ENCODE results near the gene MT1B.

The MT1B gene

DNA sequence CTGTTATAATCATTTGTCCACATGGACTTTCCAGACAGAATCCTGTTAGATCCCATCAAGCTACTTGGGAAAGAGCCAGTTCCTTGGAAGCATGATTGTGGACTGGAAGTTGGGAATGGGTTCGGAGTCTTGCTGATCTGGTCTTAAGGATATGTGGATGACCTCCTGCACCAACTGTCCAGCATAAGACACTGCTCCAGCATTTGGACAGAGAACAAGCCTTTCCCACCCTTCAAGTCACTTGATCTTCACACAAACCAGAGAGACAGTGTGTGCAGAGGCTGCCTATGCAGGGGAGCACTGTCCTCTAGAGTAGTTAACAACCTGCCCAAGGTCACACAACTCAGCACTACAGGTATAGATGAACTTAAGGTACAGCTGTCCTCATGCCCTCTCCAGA lies 5.8 kb upstream of the MT1B start:
- TF ChIP-seq, protein P1, sequence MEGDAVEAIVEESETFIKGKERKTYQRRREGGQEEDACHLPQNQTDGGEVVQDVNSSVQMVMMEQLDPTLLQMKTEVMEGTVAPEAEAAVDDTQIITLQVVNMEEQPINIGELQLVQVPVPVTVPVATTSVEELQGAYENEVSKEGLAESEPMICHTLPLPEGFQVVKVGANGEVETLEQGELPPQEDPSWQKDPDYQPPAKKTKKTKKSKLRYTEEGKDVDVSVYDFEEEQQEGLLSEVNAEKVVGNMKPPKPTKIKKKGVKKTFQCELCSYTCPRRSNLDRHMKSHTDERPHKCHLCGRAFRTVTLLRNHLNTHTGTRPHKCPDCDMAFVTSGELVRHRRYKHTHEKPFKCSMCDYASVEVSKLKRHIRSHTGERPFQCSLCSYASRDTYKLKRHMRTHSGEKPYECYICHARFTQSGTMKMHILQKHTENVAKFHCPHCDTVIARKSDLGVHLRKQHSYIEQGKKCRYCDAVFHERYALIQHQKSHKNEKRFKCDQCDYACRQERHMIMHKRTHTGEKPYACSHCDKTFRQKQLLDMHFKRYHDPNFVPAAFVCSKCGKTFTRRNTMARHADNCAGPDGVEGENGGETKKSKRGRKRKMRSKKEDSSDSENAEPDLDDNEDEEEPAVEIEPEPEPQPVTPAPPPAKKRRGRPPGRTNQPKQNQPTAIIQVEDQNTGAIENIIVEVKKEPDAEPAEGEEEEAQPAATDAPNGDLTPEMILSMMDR (IDR thresholded peaks at IDR 0.05), result no peak

GRCh38 chr16:56647641-56648431 lies 3.9 kb upstream of the MT1B start:
- TF ChIP-seq, protein P1 (IDR thresholded peaks at IDR 0.05), result no peak

- TF ChIP-seq, protein P1 (IDR thresholded peaks at IDR 0.05), result no peak
Measured at GRCh38 chr16:56649271-56649670, 2.4 kb upstream of the MT1B start.

DNA sequence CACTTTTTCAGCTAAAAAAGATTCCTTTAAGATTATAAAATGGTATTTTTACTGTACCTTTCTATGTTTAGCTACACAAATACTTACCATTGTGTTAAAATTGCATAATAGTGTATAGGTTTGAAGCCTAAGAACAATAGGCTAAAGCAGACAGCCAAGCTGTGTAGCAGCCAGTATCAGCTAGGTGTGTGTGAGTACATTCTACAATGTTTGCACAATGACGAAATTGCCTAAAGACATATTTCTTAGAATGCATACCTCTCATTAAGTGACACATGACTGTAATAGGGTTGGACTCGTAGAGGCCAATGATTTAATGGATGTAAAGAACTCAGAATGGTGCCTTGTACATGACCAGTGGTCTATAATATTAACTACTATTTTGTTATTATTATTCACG lies 1.9 kb upstream of the MT1B start:
- TF ChIP-seq, protein P1 (IDR thresholded peaks at IDR 0.05), result no peak

- TF ChIP-seq, protein P1 (IDR thresholded peaks at IDR 0.05), result no peak
Measured at GRCh38 chr16:56652600-56652999, 914 bp downstream of the MT1B start.

- TF ChIP-seq, protein P1 (IDR thresholded peaks at IDR 0.05), result no peak
Measured at GRCh38 chr16:56653218-56653617, 1.5 kb downstream of the MT1B start.

- TF ChIP-seq, protein P1 (IDR thresholded peaks at IDR 0.05), result no peak
Measured at GRCh38 chr16:56657555-56658326, 6.1 kb downstream of the MT1B start, which contains the start of gene MT1F. TSS of gene MT1F (plus strand) at chr16:56657959. CDS start at chr16:56658059, 100 bp downstream.
